Fibroblast of pulmonary artery (primary cell): ENCODE measurements around the gene SUN1.
A peak's percentile ranks its signal among the peaks of the same experiment; 100 is the strongest.

Experiments
- DNase-seq: peaks from one replicate; pipeline ENCODE4 v3.0.0-alpha.2; 2010; ENCODE audit warnings: low read depth
- H3K4me3 ChIP-seq: replicated peaks from 2 replicates; pipeline ENCODE4 v1.5.1; 2011; ENCODE audit warnings: low read depth, mild to moderate bottlenecking, control low read depth, low read length, moderate library complexity
- CTCF ChIP-seq: IDR thresholded peaks from 2 replicates; pipeline ENCODE4 v1.5.1; 2011; ENCODE audit warnings: mild to moderate bottlenecking, control low read depth, low read length, inconsistent platforms; ENCODE audit errors: missing control alignments

SUN1 gene

DNA sequence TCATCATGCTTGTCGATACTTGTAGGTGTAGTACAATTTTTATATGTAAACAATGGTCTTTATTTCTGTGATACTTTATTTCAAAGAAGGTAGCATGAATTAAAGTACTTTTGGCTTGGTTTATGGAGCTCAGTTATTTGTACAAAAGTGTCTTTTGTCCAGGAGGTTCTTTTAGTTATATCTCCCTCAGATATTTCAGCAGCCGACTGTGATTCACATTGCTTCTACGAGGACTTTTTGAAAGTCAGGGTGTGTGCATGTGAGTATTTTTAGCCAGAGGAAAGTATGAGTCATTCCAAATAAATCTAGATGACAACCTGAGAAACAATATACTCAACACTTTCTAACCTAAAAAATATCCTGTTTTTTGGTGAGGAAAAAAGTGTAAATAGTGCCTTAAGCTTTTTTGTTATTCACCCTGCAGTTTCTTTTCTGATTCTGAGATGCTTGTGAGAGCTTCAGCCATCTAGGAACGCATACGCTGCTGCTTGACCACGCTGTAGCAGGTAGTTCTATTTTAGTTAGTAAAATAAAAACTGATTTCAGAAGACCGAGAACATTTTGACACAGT, 595 bp upstream of the SUN1 start:
- no peak for TF ChIP-seq CTCF
- DNase-seq, result peak; percentile 92
- H3K4me3 ChIP-seq, result peak overlapping the region; percentile 27

DNA sequence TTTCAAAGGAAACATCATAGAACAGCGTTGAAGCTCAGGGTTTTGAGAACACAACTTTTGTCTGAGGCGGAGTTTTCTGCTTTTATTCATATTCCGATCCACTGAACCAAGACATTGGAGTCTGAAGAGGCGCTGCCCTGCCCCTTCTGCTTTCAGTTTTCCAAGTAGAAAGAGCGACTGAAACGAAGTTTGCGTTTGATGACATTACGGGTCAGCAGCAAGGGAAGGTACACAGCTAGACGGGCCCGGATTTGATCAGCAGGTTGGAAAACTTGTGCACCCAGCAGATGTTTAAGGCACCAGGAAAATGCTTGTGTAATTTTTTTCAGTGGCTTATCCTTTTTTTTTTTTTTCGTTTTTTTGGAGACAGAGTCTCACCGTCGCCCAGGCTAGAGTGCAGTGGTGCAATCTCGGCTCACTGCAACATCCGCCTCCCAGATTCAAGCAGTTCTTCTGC, 720 bp downstream of the SUN1 start:
- no peak for DNase-seq
- H3K4me3 ChIP-seq, result no peak overlapping the region
- no peak for TF ChIP-seq CTCF

DNA sequence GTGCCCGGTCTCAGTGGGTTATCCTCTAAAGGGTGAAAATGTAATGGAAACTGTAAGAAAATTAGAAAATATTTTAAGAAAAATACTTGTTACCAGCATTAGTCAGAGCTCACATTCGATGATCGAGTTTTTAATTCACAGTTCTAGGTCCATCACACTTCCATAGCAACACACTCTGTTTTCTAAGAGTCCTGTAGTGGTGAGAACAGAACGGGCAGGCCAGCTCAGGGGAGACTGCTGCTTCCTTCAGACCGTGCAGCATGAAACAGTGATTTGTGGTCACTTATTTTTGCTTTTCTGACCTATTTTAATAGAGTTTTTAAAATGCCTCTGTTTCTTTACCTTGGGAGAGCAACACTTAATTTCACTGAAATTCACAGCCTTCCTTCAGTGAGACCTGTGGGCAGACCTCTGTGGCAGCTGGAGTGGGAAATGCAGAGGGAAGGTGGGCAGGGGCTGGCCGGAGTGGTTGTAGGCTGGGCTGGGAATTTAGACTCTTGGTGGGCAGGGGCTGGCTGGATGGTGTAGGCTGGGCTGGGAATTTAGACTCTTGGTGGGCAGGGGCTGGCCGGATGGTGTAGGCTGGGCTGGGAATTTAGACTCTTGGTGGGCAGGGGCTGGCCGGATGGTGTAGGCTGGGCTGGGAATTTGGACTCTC, 1.5 kb downstream of the SUN1 start:
- TF ChIP-seq CTCF, result no peak
- no peak overlapping the region for H3K4me3 ChIP-seq
- no peak for DNase-seq

DNA sequence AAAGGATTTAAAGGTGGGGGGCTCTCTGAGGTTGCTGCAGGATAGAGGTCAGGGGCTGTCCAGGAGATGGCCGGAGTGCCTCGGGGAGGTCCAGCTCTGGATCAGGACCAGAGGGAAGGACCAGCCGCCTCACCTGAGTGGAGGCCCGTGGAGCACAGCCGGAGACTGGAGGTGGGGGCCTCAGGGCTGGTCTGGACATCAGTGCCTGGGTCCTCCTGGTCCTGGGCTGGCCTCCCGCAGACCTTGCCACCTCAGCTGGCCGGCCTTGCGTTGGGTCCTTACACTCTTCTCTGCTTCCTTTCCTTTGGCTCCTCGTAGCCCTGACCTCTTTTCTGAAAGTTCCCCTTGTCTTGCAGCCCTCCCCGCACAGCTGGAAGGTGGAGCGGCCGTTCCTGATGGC, 2.0 kb downstream of the SUN1 start:
- no peak for DNase-seq
- H3K4me3 ChIP-seq, result no peak overlapping the region
- TF ChIP-seq CTCF, result no peak

- H3K4me3 ChIP-seq, result no peak overlapping the region
- no peak for TF ChIP-seq CTCF
- no peak for DNase-seq
Measured at GRCh38 chr7:835021-835420, 2.7 kb downstream of the SUN1 start.

- no peak for DNase-seq
- H3K4me3 ChIP-seq, result no peak overlapping the region
- no peak for TF ChIP-seq CTCF
Measured at GRCh38 chr7:835485-836401, 3.5 kb downstream of the SUN1 start.
